GM12878 (cell line): ENCODE measurements around the gene LAMC3. TPM values are rescaled to one million over a fixed set of nuclear protein-coding genes. Genes with fewer than 3 reads are reported as not detected.

Experiments used
- ATAC-seq: fragments of 200-7000 bp; cut with Tn5 transposase; 3 replicates; pipeline ENCODE4 v1.9.1; 2020; ENCODE audit warnings: mild to moderate bottlenecking, moderate library complexity
- BruUV-seq: library from RNA; stranded (reverse); fragments of 400-500 nt; replicated peaks from 2 replicates; lab custom pipeline; 2021; lab: Mats Ljungman, UMichigan
- CTCF ChIA-PET: fragments of 300-600 bp; sonication (Branson Sonifier 250); formaldehyde crosslinking; extraction: SDS; loops from one replicate; lab custom pipeline; 2021; ENCODE audit warnings: inconsistent platforms; lab: Yijun Ruan, JAX
- POLR2A ChIA-PET: fragments of 350-600 bp; formaldehyde crosslinking; extraction: SDS; loops from one replicate; lab custom pipeline; 2021; ENCODE audit warnings: inconsistent platforms; lab: Charles Lee
- RAD21 ChIA-PET: fragments of 300-600 bp; sonication (Branson Sonifier 250); formaldehyde crosslinking; loops from one replicate; lab custom pipeline; 2023; ENCODE audit warnings: antibody characterized with exemption; ENCODE audit not compliant: unreplicated experiment; lab: Charles Lee
- SMC1A ChIA-PET: fragments of 300-600 bp; sonication (Branson Sonifier 250); formaldehyde crosslinking; loops from one replicate; lab custom pipeline; 2023; ENCODE audit not compliant: unreplicated experiment, uncharacterized antibody; lab: Charles Lee
- DNase-seq: peaks from one replicate; pipeline ENCODE4 v3.0.0-alpha.2; 2011; ENCODE audit warnings: low read depth, low spot score
- FAIRE-seq: peaks from 3 replicates; lab custom pipeline; 2011; peaks lifted over from hg19 to GRCh38; lab: Jason Lieb, UNC
- H2AFZ ChIP-seq: 2 replicates; pipeline ENCODE4 v1.6.0; 2011; ENCODE audit warnings: low read depth, low read length, control low read depth; ENCODE audit not compliant: control insufficient read depth
- H3K27ac ChIP-seq: 2 replicates; pipeline ENCODE4 v1.5.1; 2011; ENCODE audit warnings: control low read depth; ENCODE audit not compliant: control insufficient read depth, insufficient read depth
- H3K27me3 ChIP-seq, 2 experiments: replicated peaks in 1 of 2; 2 replicates each; pipeline versions ENCODE4 v1.6.0 to v1.6.1; 2011; ENCODE audit warnings: low read length in 1 of 2; ENCODE audit not compliant: control insufficient read depth in 2 of 2, insufficient read depth in 2 of 2
- H3K36me3 ChIP-seq, 2 experiments: 2 replicates each; pipeline ENCODE4 v1.5.1; 2011; ENCODE audit warnings: low read length in 1 of 2; ENCODE audit not compliant: control insufficient read depth in 2 of 2, insufficient read depth in 2 of 2
- H3K4me1 ChIP-seq: 2 replicates; pipeline ENCODE4 v1.6.1; 2011; ENCODE audit warnings: mild to moderate bottlenecking, low read length, moderate library complexity, mixed read lengths; ENCODE audit not compliant: control insufficient read depth, insufficient read depth
- H3K4me2 ChIP-seq: 2 replicates; pipeline ENCODE4 v1.6.0; 2011; ENCODE audit warnings: control low read depth; ENCODE audit not compliant: control insufficient read depth, insufficient read depth
- H3K4me3 ChIP-seq: fragments of 200-600 bp; sonication (generic); 2 replicates; pipeline ENCODE4 v1.5.1; 2016
- H3K79me2 ChIP-seq: 2 replicates; pipeline ENCODE4 v1.6.0; 2011; ENCODE audit warnings: low read length; ENCODE audit not compliant: control insufficient read depth, insufficient read depth
- H3K9ac ChIP-seq: 2 replicates; pipeline ENCODE4 v1.8.0; 2011; ENCODE audit warnings: low read length, control low read depth, mixed read lengths; ENCODE audit not compliant: control insufficient read depth, insufficient read depth
- H3K9me3 ChIP-seq: replicated peaks from 3 replicates; pipeline ENCODE4 v1.5.1; 2011; ENCODE audit warnings: mild to moderate bottlenecking, low read length; ENCODE audit not compliant: control insufficient read depth, insufficient read depth
- H4K20me1 ChIP-seq: 2 replicates; pipeline ENCODE4 v1.6.0; 2011; ENCODE audit not compliant: control insufficient read depth, insufficient read depth
- ATF7 ChIP-seq: fragments of 450-650 bp; IDR thresholded peaks from 2 replicates; pipeline ENCODE4 v1.6.1; 2016; ENCODE audit warnings: low read depth, mild to moderate bottlenecking
- BACH1 ChIP-seq: fragments of 450-650 bp; IDR thresholded peaks from 2 replicates; pipeline ENCODE4 v1.6.1; 2017; ENCODE audit warnings: mild to moderate bottlenecking, borderline replicate concordance
- HCFC1 ChIP-seq: fragments of 150-350 bp; IDR thresholded peaks from 2 replicates; pipeline ENCODE4 v1.6.1; 2014; ENCODE audit warnings: low read length
- SREBF1 ChIP-seq: IDR thresholded peaks from 2 replicates; pipeline ENCODE4 v1.6.1; 2012; ENCODE audit warnings: mild to moderate bottlenecking, low read length
- SUZ12 ChIP-seq: fragments of 200-600 bp; sonication (generic); IDR thresholded peaks from one replicate; pipeline ENCODE4 v1.6.1; 2018; ENCODE audit warnings: antibody characterized with exemption, mild to moderate bottlenecking; ENCODE audit not compliant: unreplicated experiment
- WGBS: methylation state at CpG from one replicate; pipeline ENCODE4 v1.1.6; 2016; ENCODE audit warnings: low lambda C conversion rate; ENCODE audit not compliant: insufficient replicate concordance, insufficient coverage; ENCODE audit errors: missing lambda C conversion rate; 5-methylcytosine and 5-hydroxymethylcytosine counted together
- in situ Hi-C: fragments of 300-500 bp; cut with MboI; formaldehyde crosslinking; loops from 9 replicates; pipeline ENCODE4 v1.14.3; 2018; ENCODE audit warnings: mixed read lengths
- intact Hi-C: fragments of 100-400 bp; cut with micrococcal nuclease; formaldehyde crosslinking; loops from one replicate; pipeline ENCODE4 v1.14.2; 2022; ENCODE audit not compliant: unreplicated experiment
- polyA plus RNA-seq, 11 experiments: library from polyadenylated mRNA; depleted of rRNA in 4 of 11; unstranded in 6 of 11; stranded (reverse) in 5 of 11; fragments of >200 nt; fragmentation: Nextera tagmentation in 4 of 11; fragmentation: Illumina TruSeq in 1 of 11; extraction: Ambion mirVana in 4 of 11; extraction: Trizol in 1 of 11; gene quantifications; 1 replicate in 1 of 11; 2 replicates in 10 of 11; pipeline versions ENCODE4 v1.2.1 to v1.2.3, GENCODE V29; 2011 to 2016; ENCODE audit warnings: inconsistent platforms in 2 of 11, missing spikeins in 2 of 11, low read depth in 1 of 11
- total RNA-seq, 4 experiments: library from RNA; depleted of rRNA in 3 of 4; stranded (reverse); fragments of >200 nt in 3 of 4; fragmentation: Illumina TruSeq in 1 of 4; extraction: Trizol in 1 of 4; gene quantifications; 2 replicates each; pipeline versions ENCODE4 v1.2.1 to v1.2.3, GENCODE V29; 2013 to 2021
- TF ChIP-seq, protein P1 (sequence below): fragments of 450-650 bp; IDR thresholded peaks from 2 replicates; pipeline ENCODE4 v1.6.1; 2017; ENCODE audit warnings: borderline replicate concordance

The LAMC3 gene
- total and polyA plus RNA-seq, 10 of the 15 experiments (the other 5 are each of a cell fraction or from before 2014, with no cell fraction given): under 0.01 to 0.08 TPM; not detected in 8

DNA sequence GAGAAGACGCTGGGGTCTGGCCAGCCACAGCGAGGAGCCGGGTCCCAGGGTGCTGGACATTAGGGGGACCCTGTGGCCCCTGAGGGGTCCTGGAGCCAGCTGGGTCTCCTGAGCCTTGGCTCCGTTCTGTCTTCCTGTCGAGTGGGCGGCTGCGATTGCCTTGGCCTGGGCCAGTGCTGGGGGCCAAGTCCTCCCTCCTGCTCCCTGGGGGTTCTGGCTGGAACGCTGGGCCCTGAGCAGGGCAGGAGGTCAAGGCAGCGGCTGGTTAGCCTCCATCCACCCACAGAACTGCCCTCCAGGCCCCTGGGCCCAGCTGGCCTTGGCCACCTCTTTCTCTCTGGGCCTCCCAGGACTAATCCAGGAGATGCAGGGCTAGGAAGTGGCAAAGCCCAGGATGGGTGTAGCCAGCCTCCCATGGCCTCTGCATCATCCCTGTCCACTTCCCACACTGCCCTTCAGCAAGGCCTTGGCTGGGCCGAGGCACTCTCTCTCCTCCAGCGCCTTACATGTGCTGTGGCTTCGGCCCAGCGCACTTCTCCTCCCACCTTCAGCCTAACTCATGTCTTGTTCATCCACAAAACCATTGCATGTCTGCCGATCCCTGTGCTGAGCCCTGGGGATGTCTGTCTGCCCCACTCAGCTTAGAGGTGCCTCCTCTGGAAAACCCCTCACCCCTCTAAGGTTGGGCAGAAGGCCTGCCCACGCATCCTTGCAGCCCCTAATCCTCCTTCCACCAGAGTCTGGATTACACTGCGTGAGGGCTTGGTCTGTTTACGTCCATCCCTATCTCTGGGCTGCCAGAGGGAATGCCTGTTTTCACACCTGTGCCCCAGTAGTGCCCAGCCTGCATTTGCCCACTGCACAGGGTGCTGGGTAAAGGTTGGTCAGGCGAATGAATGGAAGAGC, 5.0 kb downstream of the LAMC3 start:
- no peak overlapping the region for H2AFZ ChIP-seq
- SMC1A ChIA-PET: no interaction called here
- TF ChIP-seq, protein P1, sequence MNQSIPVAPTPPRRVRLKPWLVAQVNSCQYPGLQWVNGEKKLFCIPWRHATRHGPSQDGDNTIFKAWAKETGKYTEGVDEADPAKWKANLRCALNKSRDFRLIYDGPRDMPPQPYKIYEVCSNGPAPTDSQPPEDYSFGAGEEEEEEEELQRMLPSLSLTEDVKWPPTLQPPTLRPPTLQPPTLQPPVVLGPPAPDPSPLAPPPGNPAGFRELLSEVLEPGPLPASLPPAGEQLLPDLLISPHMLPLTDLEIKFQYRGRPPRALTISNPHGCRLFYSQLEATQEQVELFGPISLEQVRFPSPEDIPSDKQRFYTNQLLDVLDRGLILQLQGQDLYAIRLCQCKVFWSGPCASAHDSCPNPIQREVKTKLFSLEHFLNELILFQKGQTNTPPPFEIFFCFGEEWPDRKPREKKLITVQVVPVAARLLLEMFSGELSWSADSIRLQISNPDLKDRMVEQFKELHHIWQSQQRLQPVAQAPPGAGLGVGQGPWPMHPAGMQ: no peak
- TF ChIP-seq ATF7: no peak
- TF ChIP-seq HCFC1: no peak
- no peak for TF ChIP-seq SREBF1
- no peak for TF ChIP-seq BACH1
- no peak for TF ChIP-seq SUZ12
- RAD21 ChIA-PET: no interaction called here
- POLR2A ChIA-PET: interaction anchor here (0.6 kb wide), 1 partner anchor 1595 kb away, joined by 4 read pairs; no protein-coding TSS in a partner anchor
- FAIRE-seq: no peak
- H3K4me3 ChIP-seq: no peak overlapping the region
- no peaks in the 10 kb centered on the region; a peak in 3 of 4 replicates for H3K27me3 ChIP-seq
- CTCF ChIA-PET: no interaction called here
- intact Hi-C loops: no loop called here
- BruUV-seq: no TSS peak
- no peaks in the 10 kb centered on the region for H3K36me3 ChIP-seq
- no peaks in the 10 kb centered on the region for H3K79me2 ChIP-seq
- H4K20me1 ChIP-seq: no peaks in the 10 kb centered on the region
- no peak overlapping the region for H3K4me2 ChIP-seq
- H3K27ac ChIP-seq: no peak overlapping the region
- WGBS: 30% methylated on average over 18 of the region's 18 CpGs
- DNase-seq: no peak
- ATAC-seq: no peak
- H3K9me3 ChIP-seq: no peaks in the 10 kb centered on the region
- in situ Hi-C loops: no loop called here
- no peaks in the 10 kb centered on the region for H3K4me1 ChIP-seq
- no peak overlapping the region for H3K9ac ChIP-seq
